ENCODE data around the gene VPS52.

Gene VPS52

GRCh38 chr6:33273924-33274902, 2.5 kb upstream of the VPS52 start:
- Histone ChIP-seq H2BK15ac (ENCODE audit: low read depth, poor library complexity, severe bottlenecking) (no peak overlapping the region), H4K8ac (ENCODE audit: low read length) (peak overlapping the region; percentile 20), H3K4me1 (ENCODE audit: control insufficient read depth, insufficient read depth, low read depth, low read length) (peaks cover 29% of the 10 kb centered on the region), H3K14ac (ENCODE audit: low read length in 2 of 2) (peak overlapping the region in 1 of 2 experiments; percentile 36), H3K4me3 (ENCODE audit: insufficient read depth in 1 of 2, low read depth in 1 of 2, low read length in 2 of 2) (peak overlapping the region in 1 of 2 experiments; percentile 91), H3K9ac (ENCODE audit: low read length) (peak overlapping the region; percentile 99), H2BK12ac (ENCODE audit: low read length in 2 of 2) (peak overlapping the region in 1 of 2 experiments; percentile 42), H3K4ac (ENCODE audit: low read depth in 1 of 2, low read length in 2 of 2) (no peak overlapping the region), H2AK5ac (ENCODE audit: low read length, severe bottlenecking) (no peak overlapping the region), H3K79me1 (replicated peaks; ENCODE audit: low read length, poor library complexity, severe bottlenecking) (peaks cover 17% of the 10 kb centered on the region), H3K27ac (ENCODE audit: low read length, poor library complexity, severe bottlenecking) (no peak overlapping the region), H4K91ac (ENCODE audit: low read length) (peak overlapping the region; percentile 55), H3K9me3 (ENCODE audit: control insufficient read depth, low read length) (no peaks in the 10 kb centered on the region), H3K36me3 (ENCODE audit: control insufficient read depth in 1 of 2, insufficient read depth in 2 of 2, low read depth in 1 of 2, low read length in 2 of 2) (peaks cover 41 to 67% of the 10 kb centered on the region in 2 experiments), H3K27me3 (ENCODE audit: control insufficient read depth in 1 of 2, insufficient read depth in 1 of 2, low read length in 2 of 2) (no peaks in the 10 kb centered on the region), H3K18ac (ENCODE audit: low read depth in 1 of 2, low read length in 2 of 2) (no peak overlapping the region), H3K4me2 (ENCODE audit: low read length, poor library complexity, severe bottlenecking) (peak overlapping the region; percentile 74), H2AFZ (ENCODE audit: low read depth, low read length) (no peak overlapping the region), H2BK5ac (ENCODE audit: low read depth, low read length, poor library complexity, severe bottlenecking) (no peak overlapping the region), H2BK120ac (ENCODE audit: low read depth, low read length) (no peak overlapping the region), H3K23ac (ENCODE audit: low read length in 2 of 2) (no peak overlapping the region)
- DNase-seq = no peak
- WGBS = 59% methylated on average over 14 of the region's 14 CpGs

DNA sequence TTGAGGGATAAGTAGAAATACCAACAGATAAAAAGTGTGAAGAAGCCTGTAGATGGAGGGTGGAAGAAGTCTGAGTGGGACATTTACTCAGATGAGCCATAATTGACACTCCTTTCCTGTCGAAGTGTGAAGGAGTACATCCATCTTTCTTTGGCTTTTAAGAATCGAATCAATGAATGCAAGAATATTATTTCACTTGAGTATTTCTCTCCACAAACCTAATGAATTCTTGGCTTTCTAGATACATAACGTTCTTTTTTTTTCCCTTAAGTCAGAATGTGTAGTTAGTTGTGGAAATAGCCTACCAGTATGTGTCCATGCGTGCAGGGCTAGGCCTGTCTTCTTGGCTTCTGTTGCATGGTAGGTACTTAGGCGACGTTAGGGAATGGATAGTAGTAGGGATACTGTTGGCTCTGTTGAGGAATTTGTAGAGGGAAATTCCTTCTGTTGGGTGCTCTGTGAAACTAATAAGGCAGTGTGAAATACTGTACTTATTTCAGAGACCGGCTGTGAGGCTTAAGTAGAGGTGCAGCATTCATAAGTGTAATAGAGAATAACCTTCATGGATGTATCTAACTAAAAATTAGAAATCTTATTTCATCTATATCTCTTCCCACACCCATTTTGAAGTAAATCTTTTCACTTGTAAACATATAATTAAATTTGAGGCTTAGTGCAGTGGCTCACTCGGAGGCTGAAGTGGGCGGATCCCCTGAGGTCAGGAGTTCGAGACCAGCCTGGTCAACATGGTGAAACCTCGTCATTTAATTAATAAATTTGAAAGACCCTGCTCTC, 1.6 kb upstream of the VPS52 start:
- Histone ChIP-seq H3K79me1 (replicated peaks; ENCODE audit: low read length, poor library complexity, severe bottlenecking) (peaks cover 25% of the 10 kb centered on the region), H3K23ac (ENCODE audit: low read length in 2 of 2) (no peak overlapping the region)

DNA sequence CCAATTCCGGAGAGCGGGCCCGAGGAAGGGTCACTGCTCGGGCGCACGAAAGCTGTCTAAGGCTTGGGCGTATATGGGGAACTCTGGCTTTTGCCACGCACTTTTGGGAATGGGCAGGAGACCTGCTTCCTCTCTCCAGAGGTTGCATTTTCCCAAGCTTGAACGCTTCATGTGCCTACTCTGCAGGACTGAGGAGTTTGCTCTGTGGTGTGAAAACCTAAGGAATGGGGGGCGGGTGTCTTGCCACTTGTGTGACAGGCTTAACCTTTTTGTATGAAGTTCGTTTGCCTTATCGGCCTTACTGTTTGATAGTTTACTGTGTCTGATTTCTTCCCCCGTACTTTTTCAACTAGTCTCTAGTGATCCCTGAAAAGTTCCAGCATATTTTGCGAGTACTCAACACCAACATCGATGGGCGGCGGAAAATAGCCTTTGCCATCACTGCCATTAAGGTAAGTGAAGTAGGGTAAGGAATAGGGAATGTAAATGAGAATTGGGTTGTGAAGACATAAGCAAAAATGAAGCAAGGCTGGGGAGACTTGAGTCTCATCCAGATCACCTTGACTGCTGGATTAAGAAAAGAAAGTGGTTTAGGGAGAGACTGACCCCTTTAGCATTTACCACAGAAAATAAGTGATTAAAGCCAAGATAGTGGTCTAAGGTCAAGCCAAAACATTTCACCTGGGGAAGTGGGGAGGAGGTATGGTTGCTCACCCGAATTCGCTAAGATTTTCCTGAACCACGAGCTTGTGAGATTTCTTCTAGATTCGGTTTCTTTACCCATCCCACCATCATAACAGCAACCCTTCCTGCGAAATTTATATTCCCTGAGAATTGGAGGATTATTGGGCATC, 826 bp upstream of the VPS52 start:
- no peak overlapping the region for H3K14ac ChIP-seq (ENCODE audit: low read length in 2 of 2)
- H2AFZ ChIP-seq (ENCODE audit: low read depth, low read length) = no peak overlapping the region
- H3K36me3 ChIP-seq (ENCODE audit: control insufficient read depth in 1 of 2, insufficient read depth in 2 of 2, low read depth in 1 of 2, low read length in 2 of 2) = peaks cover 41 to 70% of the 10 kb centered on the region in 2 experiments
- peak overlapping the region; percentile 69 for H3K4me2 ChIP-seq (ENCODE audit: low read length, poor library complexity, severe bottlenecking)
- H3K4ac ChIP-seq (ENCODE audit: low read depth in 1 of 2, low read length in 2 of 2) = peak overlapping the region; percentile 1 to 57
- no peak overlapping the region for H2BK15ac ChIP-seq (ENCODE audit: low read depth, poor library complexity, severe bottlenecking)
- no peaks in the 10 kb centered on the region for H3K27me3 ChIP-seq (ENCODE audit: control insufficient read depth in 1 of 2, insufficient read depth in 1 of 2, low read length in 2 of 2)
- 3% methylated on average over 20 of the region's 22 CpGs for WGBS
- H3K4me3 ChIP-seq (ENCODE audit: insufficient read depth in 1 of 2, low read depth in 1 of 2, low read length in 2 of 2) = peak overlapping the region; percentile 76 to 91
- no peak overlapping the region for H2BK5ac ChIP-seq (ENCODE audit: low read depth, low read length, poor library complexity, severe bottlenecking)
- H3K9me3 ChIP-seq (ENCODE audit: control insufficient read depth, low read length) = no peaks in the 10 kb centered on the region
- peaks cover 26% of the 10 kb centered on the region for H3K79me1 ChIP-seq (replicated peaks; ENCODE audit: low read length, poor library complexity, severe bottlenecking)
- H3K18ac ChIP-seq (ENCODE audit: low read depth in 1 of 2, low read length in 2 of 2) = peak overlapping the region; percentile 49 to 78
- H3K27ac ChIP-seq (ENCODE audit: low read length, poor library complexity, severe bottlenecking) = peak overlapping the region; percentile 86
- H4K8ac ChIP-seq (ENCODE audit: low read length) = peak overlapping the region; percentile 8
- H3K4me1 ChIP-seq (ENCODE audit: control insufficient read depth, insufficient read depth, low read depth, low read length) = peaks cover 18% of the 10 kb centered on the region
- H2AK5ac ChIP-seq (ENCODE audit: low read length, severe bottlenecking) = peak overlapping the region; percentile 28
- no peak overlapping the region for H3K23ac ChIP-seq (ENCODE audit: low read length in 2 of 2)
- peak overlapping the region; percentile 99 for H3K9ac ChIP-seq (ENCODE audit: low read length)
- no peak overlapping the region for H4K91ac ChIP-seq (ENCODE audit: low read length)
- no peak for DNase-seq
- H2BK120ac ChIP-seq (ENCODE audit: low read depth, low read length) = no peak overlapping the region
- no peak overlapping the region for H2BK12ac ChIP-seq (ENCODE audit: low read length in 2 of 2)

More for the DNA sequence above, 1.6 kb upstream of the VPS52 start:
- WGBS = 56% methylated on average over 8 of the region's 11 CpGs
- Histone ChIP-seq H3K9ac (ENCODE audit: low read length) (peak overlapping the region; percentile 99), H3K27me3 (ENCODE audit: control insufficient read depth in 1 of 2, insufficient read depth in 1 of 2, low read length in 2 of 2) (no peaks in the 10 kb centered on the region), H2BK12ac (ENCODE audit: low read length in 2 of 2) (no peak overlapping the region), H3K27ac (ENCODE audit: low read length, poor library complexity, severe bottlenecking) (no peak overlapping the region), H3K14ac (ENCODE audit: low read length in 2 of 2) (no peak overlapping the region), H3K36me3 (ENCODE audit: control insufficient read depth in 1 of 2, insufficient read depth in 2 of 2, low read depth in 1 of 2, low read length in 2 of 2) (peaks cover 38 to 67% of the 10 kb centered on the region in 2 experiments), H3K4me2 (ENCODE audit: low read length, poor library complexity, severe bottlenecking) (peak overlapping the region; percentile 69), H3K4ac (ENCODE audit: low read depth in 1 of 2, low read length in 2 of 2) (no peak overlapping the region), H4K91ac (ENCODE audit: low read length) (no peak overlapping the region), H2AK5ac (ENCODE audit: low read length, severe bottlenecking) (no peak overlapping the region), H3K18ac (ENCODE audit: low read depth in 1 of 2, low read length in 2 of 2) (no peak overlapping the region), H3K9me3 (ENCODE audit: control insufficient read depth, low read length) (no peaks in the 10 kb centered on the region), H2BK120ac (ENCODE audit: low read depth, low read length) (no peak overlapping the region), H2BK15ac (ENCODE audit: low read depth, poor library complexity, severe bottlenecking) (no peak overlapping the region), H3K4me3 (ENCODE audit: insufficient read depth in 1 of 2, low read depth in 1 of 2, low read length in 2 of 2) (peak overlapping the region in 1 of 2 experiments; percentile 91), H3K4me1 (ENCODE audit: control insufficient read depth, insufficient read depth, low read depth, low read length) (peaks cover 26% of the 10 kb centered on the region), H2AFZ (ENCODE audit: low read depth, low read length) (no peak overlapping the region), H2BK5ac (ENCODE audit: low read depth, low read length, poor library complexity, severe bottlenecking) (no peak overlapping the region), H4K8ac (ENCODE audit: low read length) (no peak overlapping the region)
- no peak for DNase-seq
